ENCODE results near the gene TOMT. TPM values are rescaled to one million over a fixed set of nuclear protein-coding genes. Genes with fewer than 3 reads are reported as not detected.

The TOMT gene
- total RNA-seq, 1 experiment from 2014 or later: not detected

GRCh38 chr11:72067266-72067665, 38.5 kb upstream of the TOMT start:
- TF ChIP-seq POLR2AphosphoS5 (IDR thresholded peaks at IDR 0.05; ENCODE audit: low read depth, low read length): no peak
- TF ChIP-seq SIN3A (IDR thresholded peaks at IDR 0.05; ENCODE audit: borderline replicate concordance, insufficient read depth, low read depth, low read length): no peak
- POLR2A ChIA-PET: no interaction called here
- Histone ChIP-seq H3K27me3 (ENCODE audit: control insufficient read depth, insufficient read depth, low read length) (no peaks in the 10 kb centered on the region), H3K4me3 (ENCODE audit: low read depth in 2 of 2, low read length in 2 of 2) (no peak overlapping the region), H3K9me3 (ENCODE audit: control insufficient read depth, insufficient read depth, low read depth, low read length) (no peaks in the 10 kb centered on the region), H3K36me3 (ENCODE audit: control insufficient read depth, insufficient read depth, low read length) (peaks cover 2% of the 10 kb centered on the region; the same call in 1 of the 2 replicates), H3K27ac (ENCODE audit: low read length) (no peak overlapping the region), H3K4me1 (ENCODE audit: control insufficient read depth, insufficient read depth, low read length) (peaks cover 16% of the 10 kb centered on the region)
- CTCF ChIA-PET: interaction anchor here (0.6 kb wide), 1 partner anchor 367 kb away, joined by 8 read pairs; the partner anchor contains the start of gene CLPB
- DNase-seq (ENCODE audit: low read depth, low spot score): no peak
- no peak for ATAC-seq
- no TSS peak for BruUV-seq (replicated peaks)
- intact Hi-C loops (cut with micrococcal nuclease; ENCODE audit: unreplicated experiment): no loop called here
- in situ Hi-C loops (cut with HindIII; ENCODE audit: low pct_unique_long_range_greater_than_20kb, low sequenced_read_pairs): no loop called here

GRCh38 chr11:72067676-72068075, 38.0 kb upstream of the TOMT start:
- H3K27ac ChIP-seq (ENCODE audit: low read length): no peak overlapping the region

More at GRCh38 chr11:72067676-72068075, 38.0 kb upstream of the TOMT start:
- Histone ChIP-seq H3K4me1 (ENCODE audit: control insufficient read depth, insufficient read depth, low read length) (peaks cover 20% of the 10 kb centered on the region), H3K4me3 (ENCODE audit: low read depth in 2 of 2, low read length in 2 of 2) (no peak overlapping the region), H3K36me3 (ENCODE audit: control insufficient read depth, insufficient read depth, low read length) (peaks cover 2% of the 10 kb centered on the region; the same call in 1 of the 2 replicates), H3K9me3 (ENCODE audit: control insufficient read depth, insufficient read depth, low read depth, low read length) (no peaks in the 10 kb centered on the region), H3K27me3 (ENCODE audit: control insufficient read depth, insufficient read depth, low read length) (no peaks in the 10 kb centered on the region)
- DNase-seq (ENCODE audit: low read depth, low spot score) (no peak), ATAC-seq (no peak)
- no peak for TF ChIP-seq CTCF (IDR thresholded peaks at IDR 0.05)
- TF ChIP-seq SIN3A (IDR thresholded peaks at IDR 0.05; ENCODE audit: borderline replicate concordance, insufficient read depth, low read depth, low read length): no peak
- TF ChIP-seq REST (IDR thresholded peaks at IDR 0.05; ENCODE audit: insufficient read depth in 1 of 2, low read depth in 2 of 2, low read length in 1 of 2): no peak
- TF ChIP-seq POLR2AphosphoS5 (IDR thresholded peaks at IDR 0.05; ENCODE audit: low read depth, low read length): no peak
- POLR2A ChIA-PET: no interaction called here
- CTCF ChIA-PET: interaction anchor here (0.6 kb wide), 1 partner anchor 367 kb away, joined by 8 read pairs; the partner anchor contains the start of gene CLPB
- intact Hi-C loops (cut with micrococcal nuclease; ENCODE audit: unreplicated experiment) (no loop called here), in situ Hi-C loops (cut with HindIII; ENCODE audit: low pct_unique_long_range_greater_than_20kb, low sequenced_read_pairs) (no loop called here)
- no TSS peak for BruUV-seq (replicated peaks)
